ENCODE measurements around the gene SLC6A8.

SLC6A8 gene

DNA sequence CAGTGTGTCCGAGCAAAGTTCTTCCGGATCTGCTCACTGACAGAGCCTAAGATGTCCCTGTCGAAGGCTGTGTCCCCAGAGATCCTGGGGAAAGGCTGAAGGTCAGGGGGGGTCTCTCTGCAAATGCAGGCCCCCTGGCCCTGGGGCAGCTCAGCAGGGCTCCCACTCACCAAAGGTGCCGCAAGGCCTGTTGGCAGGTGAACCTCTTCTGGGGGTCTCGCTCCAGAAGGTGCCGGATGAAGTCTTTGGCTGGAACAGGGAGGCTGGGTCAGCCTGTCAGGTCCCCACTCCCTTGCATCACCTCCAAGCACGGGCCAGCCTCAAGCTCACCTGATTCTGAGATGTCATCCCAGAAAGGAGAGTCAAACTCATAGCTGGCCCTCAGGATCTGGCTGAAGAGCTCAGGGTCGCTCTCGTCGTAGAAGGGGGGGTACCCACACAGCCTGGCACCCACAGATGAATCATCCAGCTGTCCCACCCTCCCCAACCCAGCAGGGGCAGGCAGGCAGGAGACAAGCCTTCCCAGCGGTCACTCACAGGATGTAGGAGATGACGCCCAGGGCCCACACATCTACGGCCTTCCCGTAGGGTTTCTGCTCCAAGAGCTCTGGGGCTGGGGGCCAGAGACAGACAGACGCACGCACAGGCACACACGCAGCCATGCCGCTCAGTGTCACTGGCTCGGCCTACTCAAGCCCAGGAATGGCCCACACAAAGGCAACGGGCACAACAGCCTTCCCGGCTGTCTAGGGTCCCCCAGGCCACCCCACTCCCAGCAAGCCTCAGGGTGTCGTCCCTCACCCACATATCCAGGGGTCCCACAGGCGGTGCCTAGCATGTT lies 16.8 kb upstream of the SLC6A8 start:
- no peak overlapping the region for H3K4me3 ChIP-seq (ENCODE audit: low read length)
- TF ChIP-seq, protein P1, sequence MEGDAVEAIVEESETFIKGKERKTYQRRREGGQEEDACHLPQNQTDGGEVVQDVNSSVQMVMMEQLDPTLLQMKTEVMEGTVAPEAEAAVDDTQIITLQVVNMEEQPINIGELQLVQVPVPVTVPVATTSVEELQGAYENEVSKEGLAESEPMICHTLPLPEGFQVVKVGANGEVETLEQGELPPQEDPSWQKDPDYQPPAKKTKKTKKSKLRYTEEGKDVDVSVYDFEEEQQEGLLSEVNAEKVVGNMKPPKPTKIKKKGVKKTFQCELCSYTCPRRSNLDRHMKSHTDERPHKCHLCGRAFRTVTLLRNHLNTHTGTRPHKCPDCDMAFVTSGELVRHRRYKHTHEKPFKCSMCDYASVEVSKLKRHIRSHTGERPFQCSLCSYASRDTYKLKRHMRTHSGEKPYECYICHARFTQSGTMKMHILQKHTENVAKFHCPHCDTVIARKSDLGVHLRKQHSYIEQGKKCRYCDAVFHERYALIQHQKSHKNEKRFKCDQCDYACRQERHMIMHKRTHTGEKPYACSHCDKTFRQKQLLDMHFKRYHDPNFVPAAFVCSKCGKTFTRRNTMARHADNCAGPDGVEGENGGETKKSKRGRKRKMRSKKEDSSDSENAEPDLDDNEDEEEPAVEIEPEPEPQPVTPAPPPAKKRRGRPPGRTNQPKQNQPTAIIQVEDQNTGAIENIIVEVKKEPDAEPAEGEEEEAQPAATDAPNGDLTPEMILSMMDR (conservative IDR thresholded peaks at IDR 0.05; ENCODE audit: low read length): no peak
- DNase-seq (ENCODE audit: low read depth): no peak

DNA sequence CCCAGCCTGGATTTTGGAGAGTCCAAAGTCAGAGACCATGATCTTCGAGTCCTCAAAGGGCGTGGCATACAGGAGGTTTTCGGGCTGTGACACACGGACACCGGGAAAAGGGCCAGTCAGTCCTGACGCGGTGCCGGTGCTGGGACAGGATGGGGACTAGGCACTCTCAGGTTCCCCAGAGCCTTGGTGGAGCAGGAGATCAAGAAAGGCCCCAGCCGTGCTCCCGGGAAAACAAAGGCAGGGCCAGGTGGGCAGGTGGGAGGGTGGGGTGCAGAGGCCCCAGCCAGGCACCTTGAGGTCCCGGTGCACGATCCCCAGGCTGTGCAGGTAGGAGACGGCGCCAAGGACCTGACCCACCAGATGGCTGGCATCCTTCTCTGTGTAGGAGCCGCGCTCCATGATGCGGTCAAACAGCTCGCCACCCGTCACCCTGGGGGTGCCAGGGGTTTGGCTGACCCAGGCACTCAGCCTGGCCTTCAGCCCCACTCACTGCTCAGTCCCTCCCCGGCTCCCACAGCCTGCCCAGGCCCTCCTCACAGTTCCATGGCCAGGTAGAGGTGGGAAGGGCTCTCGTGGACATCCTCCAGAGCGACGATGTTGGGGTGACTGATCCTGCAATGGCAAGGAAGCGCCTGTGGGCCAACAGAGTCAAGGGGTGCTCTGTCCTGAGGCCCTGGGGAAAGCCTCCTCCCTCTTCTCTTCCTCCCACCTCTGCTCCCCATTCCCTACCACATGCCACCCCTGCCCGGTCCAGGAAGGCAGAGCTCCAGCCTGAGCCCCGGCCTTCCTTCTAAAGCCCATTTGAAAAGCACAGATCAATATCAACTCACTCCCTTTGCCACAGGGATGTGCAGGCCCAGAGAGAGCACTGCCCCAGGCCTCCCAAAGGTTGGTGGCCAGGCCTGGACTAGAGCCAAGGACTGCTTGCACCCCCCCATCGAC lies 15.9 kb upstream of the SLC6A8 start:
- TF ChIP-seq, protein P1 (conservative IDR thresholded peaks at IDR 0.05; ENCODE audit: low read length): no peak
- DNase-seq (ENCODE audit: low read depth): no peak
- no peak overlapping the region for H3K4me3 ChIP-seq (ENCODE audit: low read length)

DNA sequence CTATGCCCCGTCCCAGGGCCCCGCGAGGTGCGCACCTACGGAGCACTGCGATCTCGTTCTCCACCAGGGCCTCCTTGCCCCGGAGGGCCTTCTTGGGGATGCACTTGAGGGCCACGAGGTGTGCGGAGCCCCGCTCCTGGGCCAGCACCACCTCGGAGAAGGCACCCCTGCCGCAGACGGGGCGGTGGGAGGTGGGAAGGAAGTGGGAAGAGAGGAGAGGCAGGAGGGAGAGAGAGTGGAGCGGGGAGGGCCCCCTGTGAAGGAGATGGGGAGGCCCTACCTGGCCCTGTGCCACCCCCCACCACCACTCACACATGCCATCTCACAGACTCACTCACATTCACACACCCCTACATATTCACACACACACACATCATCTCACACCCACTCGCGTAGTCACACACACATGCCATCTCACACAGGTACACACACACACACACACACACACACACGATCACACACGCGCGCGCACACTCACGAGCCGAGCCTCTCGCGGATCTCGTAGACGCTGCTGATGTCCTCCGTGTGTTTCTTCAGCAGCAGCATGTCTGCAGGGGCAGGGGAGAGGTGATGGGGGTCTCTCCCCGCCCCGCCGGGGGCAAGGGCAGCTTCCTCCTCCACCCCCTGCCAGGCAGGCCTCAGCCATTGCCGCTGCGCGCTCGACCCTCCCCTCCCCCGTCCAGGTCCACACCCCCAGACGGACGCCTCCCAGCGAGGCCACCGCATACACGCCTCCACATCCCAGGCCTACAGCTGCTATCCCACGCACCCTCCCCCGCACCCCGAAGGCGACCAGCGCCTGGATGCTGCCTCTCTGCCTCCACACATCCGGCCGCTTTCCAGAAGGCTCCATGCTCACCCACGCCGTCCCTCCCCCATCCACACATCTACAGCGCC lies 14.9 kb upstream of the SLC6A8 start:
- no peak for DNase-seq (ENCODE audit: low read depth)
- TF ChIP-seq, protein P1 (conservative IDR thresholded peaks at IDR 0.05; ENCODE audit: low read length): no peak
- H3K4me3 ChIP-seq (ENCODE audit: low read length): no peak overlapping the region

DNA sequence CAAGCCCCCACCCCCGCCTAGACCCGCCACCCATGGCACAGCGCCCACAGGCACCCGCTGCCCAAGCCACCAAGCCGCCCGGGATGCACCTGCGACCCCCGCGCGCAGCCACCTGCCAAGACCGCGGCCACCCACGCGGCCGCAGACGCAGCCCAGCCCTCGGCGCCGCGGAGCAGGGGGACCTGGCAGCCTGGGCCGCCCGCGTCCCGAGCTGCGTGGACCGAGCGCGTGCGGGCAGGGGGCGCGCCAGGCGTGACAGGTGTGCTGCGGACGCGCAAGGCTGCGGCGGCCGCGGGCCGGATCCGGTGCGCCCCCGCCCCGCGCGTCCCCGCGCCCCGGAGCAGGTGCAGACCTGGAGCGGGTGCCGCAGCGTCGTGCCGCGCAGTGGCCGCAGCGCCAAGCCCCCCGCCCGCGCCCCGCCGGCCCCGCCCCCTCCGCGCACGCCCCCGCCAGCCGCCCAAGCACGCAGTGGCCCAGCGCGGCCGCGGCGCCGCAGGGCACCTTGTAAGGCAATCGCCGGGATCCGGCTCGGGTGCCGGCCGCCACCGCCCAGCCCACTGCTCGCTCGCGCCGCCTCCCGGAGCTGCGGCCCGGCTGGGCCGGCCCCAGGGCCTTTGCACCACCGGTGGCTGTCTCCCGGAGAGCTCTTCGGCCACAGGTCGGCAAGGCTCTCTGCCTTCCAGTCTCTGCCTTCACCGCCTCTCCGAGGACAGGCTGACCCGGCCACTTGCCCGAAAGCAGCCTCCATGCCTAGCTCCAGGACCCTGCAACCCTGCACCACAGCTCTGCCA lies 14.1 kb upstream of the SLC6A8 start, which contains the start of gene PNCK:
PNCK (minus strand) TSS at position 386 of the 791 bp plus-strand sequence. CDS start 737 bp downstream, outside the sequence.
- no peak within 1 kb of the TSS for H3K4me3 ChIP-seq (ENCODE audit: low read length)
- TF ChIP-seq, protein P1 (conservative IDR thresholded peaks at IDR 0.05; ENCODE audit: low read length): no peak
- no peak for DNase-seq (ENCODE audit: low read depth)

DNA sequence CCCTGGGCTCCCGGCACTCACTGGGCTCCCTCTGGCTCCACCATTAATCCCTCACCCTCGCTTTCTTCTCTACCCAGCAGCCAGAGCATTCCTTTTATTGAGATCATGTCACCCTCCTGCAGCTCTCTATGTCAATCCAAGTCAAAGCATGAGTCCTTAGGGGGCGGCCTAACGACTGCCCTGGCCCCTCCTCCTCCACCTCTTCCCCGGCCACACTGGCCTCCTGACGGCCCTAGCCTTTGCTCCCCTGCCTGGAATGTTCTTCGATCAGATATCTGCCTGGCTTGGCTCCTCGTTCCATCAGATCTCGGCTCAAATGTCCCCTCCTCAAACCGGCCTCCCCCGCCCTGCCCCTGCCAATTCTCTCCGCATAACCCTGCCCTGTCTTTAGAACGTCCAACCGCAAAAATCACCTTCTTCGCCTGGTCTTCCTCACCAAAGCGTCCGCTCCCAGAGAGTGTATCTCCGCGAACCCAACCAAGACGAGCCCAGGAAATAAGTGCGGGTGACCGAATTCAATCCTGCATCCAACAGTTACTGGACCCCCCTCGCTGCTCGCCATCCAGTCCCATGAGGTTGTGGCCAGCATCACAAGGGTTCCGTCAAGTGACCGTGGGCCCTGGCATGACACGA lies 13.4 kb upstream of the SLC6A8 start:
- no peak overlapping the region for H3K4me3 ChIP-seq (ENCODE audit: low read length)

More for the DNA sequence above, 13.4 kb upstream of the SLC6A8 start:
- no peak for DNase-seq (ENCODE audit: low read depth)
- TF ChIP-seq, protein P1 (conservative IDR thresholded peaks at IDR 0.05; ENCODE audit: low read length): no peak

Measured in AG10803 (cell line).